ENCODE measurements around the gene MAST1. TPM values are rescaled to one million over a fixed set of nuclear protein-coding genes. Genes with fewer than 3 reads are reported as not detected.
"Not testable (repeated sequence)": the region's sequence is repeated elsewhere in the genome, so short reads cannot be mapped to it uniquely, and the experiment has no call there.

MAST1 gene
- total and polyA plus RNA-seq, 2 experiments from 2014 or later: 13.9 to 19.9 TPM

DNA sequence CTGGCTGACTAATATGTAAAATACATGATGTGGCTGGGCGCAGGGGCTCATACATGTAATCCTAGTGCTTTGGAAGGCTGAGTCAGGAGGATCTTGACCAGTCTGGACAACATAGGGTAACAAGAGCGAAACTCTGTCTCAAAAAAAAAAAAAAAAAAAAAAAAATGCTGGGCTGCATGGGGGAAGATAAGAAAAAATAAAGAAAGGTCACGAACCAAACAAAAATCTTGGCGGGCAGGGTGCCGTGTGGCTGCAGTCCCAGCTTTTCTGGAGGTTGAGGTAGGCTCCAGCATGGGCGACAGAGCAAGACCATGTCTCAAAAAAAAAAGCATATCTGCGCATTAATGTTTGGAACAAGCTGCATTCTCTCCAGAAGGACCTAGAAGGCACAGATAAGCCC lies 23.2 kb upstream of the MAST1 start (continued):
- TF ChIP-seq, protein P1, sequence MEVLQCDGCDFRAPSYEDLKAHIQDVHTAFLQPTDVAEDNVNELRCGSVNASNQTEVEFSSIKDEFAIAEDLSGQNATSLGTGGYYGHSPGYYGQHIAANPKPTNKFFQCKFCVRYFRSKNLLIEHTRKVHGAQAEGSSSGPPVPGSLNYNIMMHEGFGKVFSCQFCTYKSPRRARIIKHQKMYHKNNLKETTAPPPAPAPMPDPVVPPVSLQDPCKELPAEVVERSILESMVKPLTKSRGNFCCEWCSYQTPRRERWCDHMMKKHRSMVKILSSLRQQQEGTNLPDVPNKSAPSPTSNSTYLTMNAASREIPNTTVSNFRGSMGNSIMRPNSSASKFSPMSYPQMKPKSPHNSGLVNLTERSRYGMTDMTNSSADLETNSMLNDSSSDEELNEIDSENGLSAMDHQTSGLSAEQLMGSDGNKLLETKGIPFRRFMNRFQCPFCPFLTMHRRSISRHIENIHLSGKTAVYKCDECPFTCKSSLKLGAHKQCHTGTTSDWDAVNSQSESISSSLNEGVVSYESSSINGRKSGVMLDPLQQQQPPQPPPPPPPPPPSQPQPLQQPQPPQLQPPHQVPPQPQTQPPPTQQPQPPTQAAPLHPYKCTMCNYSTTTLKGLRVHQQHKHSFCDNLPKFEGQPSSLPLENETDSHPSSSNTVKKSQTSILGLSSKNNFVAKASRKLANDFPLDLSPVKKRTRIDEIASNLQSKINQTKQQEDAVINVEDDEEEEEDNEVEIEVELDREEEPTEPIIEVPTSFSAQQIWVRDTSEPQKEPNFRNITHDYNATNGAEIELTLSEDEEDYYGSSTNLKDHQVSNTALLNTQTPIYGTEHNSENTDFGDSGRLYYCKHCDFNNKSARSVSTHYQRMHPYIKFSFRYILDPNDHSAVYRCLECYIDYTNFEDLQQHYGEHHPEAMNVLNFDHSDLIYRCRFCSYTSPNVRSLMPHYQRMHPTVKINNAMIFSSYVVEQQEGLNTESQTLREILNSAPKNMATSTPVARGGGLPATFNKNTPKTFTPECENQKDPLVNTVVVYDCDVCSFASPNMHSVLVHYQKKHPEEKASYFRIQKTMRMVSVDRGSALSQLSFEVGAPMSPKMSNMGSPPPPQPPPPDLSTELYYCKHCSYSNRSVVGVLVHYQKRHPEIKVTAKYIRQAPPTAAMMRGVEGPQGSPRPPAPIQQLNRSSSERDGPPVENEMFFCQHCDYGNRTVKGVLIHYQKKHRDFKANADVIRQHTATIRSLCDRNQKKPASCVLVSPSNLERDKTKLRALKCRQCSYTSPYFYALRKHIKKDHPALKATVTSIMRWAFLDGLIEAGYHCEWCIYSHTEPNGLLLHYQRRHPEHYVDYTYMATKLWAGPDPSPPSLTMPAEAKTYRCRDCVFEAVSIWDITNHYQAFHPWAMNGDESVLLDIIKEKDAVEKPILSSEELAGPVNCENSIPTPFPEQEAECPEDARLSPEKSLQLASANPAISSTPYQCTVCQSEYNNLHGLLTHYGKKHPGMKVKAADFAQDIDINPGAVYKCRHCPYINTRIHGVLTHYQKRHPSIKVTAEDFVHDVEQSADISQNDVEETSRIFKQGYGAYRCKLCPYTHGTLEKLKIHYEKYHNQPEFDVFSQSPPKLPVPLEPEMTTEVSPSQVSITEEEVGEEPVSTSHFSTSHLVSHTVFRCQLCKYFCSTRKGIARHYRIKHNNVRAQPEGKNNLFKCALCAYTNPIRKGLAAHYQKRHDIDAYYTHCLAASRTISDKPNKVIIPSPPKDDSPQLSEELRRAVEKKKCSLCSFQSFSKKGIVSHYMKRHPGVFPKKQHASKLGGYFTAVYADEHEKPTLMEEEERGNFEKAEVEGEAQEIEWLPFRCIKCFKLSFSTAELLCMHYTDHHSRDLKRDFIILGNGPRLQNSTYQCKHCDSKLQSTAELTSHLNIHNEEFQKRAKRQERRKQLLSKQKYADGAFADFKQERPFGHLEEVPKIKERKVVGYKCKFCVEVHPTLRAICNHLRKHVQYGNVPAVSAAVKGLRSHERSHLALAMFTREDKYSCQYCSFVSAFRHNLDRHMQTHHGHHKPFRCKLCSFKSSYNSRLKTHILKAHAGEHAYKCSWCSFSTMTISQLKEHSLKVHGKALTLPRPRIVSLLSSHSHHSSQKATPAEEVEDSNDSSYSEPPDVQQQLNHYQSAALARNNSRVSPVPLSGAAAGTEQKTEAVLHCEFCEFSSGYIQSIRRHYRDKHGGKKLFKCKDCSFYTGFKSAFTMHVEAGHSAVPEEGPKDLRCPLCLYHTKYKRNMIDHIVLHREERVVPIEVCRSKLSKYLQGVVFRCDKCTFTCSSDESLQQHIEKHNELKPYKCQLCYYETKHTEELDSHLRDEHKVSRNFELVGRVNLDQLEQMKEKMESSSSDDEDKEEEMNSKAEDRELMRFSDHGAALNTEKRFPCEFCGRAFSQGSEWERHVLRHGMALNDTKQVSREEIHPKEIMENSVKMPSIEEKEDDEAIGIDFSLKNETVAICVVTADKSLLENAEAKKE (CRISPR knock-in tag; IDR thresholded peaks at IDR 0.05): no peak
- TF ChIP-seq POLR2AphosphoS5 (IDR thresholded peaks at IDR 0.05; ENCODE audit: low read depth): no peak
- TF ChIP-seq STAT1 (IDR thresholded peaks at IDR 0.05; ENCODE audit: unreplicated experiment): no peak
- TF ChIP-seq NANOG (IDR thresholded peaks at IDR 0.05; ENCODE audit: borderline replicate concordance): no peak
- no peak for TF ChIP-seq JUNB (IDR thresholded peaks at IDR 0.05; ENCODE audit: unreplicated experiment)
- TF ChIP-seq ZNF114 (CRISPR knock-in tag; IDR thresholded peaks at IDR 0.05): no peak
- no peak for TF ChIP-seq ZNF331 (CRISPR knock-in tag; IDR thresholded peaks at IDR 0.05; ENCODE audit: low read depth)
- TF ChIP-seq, protein P2, sequence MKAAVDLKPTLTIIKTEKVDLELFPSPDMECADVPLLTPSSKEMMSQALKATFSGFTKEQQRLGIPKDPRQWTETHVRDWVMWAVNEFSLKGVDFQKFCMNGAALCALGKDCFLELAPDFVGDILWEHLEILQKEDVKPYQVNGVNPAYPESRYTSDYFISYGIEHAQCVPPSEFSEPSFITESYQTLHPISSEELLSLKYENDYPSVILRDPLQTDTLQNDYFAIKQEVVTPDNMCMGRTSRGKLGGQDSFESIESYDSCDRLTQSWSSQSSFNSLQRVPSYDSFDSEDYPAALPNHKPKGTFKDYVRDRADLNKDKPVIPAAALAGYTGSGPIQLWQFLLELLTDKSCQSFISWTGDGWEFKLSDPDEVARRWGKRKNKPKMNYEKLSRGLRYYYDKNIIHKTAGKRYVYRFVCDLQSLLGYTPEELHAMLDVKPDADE (IDR thresholded peaks at IDR 0.05): no peak

DNA sequence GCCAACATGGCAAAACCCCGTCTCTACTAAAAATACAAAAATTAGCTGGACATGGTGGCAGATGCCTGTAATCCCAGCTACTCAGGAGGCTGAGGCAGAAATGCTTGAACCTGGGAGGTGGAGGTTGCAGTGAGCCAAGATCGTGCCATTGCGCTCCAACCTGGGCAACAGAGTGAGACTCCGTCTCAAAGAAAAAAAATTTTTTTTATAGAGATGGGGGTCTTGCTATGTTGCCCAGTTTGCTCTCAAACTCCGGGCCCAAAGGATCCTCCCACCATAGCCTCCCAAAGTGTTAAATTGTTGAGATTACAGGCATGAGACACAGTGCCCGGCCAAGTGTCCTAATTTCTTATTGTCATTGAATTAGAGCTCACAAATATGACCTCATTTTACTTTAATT lies 21.1 kb upstream of the MAST1 start:
- not testable (repeated sequence) for H3K4me1 Mint-ChIP-seq; H3K27ac Mint-ChIP-seq; H3K4me1 ChIP-seq (ENCODE audit: insufficient read depth); H3K9me2 ChIP-seq (ENCODE audit: insufficient read depth); H2AFZ ChIP-seq; DNase-seq (ENCODE audit: low spot score); H3K27me3 ChIP-seq (ENCODE audit: insufficient read depth); H3F3A ChIP-seq (replicated peaks; ENCODE audit: low read depth); H3K9me3 Mint-ChIP-seq; H3K27ac ChIP-seq (ENCODE audit: low read depth); H3K79me2 ChIP-seq (replicated peaks; ENCODE audit: insufficient read depth); H3K4me3 Mint-ChIP-seq; H4K20me1 ChIP-seq (replicated peaks; ENCODE audit: insufficient read depth); H3K4me3 ChIP-seq; H3K4me2 ChIP-seq; ATAC-seq
- H3K36me3 ChIP-seq (ENCODE audit: insufficient read depth): peaks cover 11% of the 10 kb centered on the region; the same call in 1 of the 2 replicates
- Mint-ChIP-seq H3K27me3 (ENCODE audit: insufficient read depth, low read depth, poor library complexity) (peaks cover 12% of the 10 kb centered on the region), H3K36me3 (ENCODE audit: low read depth) (peaks cover 34% of the 10 kb centered on the region)

DNA sequence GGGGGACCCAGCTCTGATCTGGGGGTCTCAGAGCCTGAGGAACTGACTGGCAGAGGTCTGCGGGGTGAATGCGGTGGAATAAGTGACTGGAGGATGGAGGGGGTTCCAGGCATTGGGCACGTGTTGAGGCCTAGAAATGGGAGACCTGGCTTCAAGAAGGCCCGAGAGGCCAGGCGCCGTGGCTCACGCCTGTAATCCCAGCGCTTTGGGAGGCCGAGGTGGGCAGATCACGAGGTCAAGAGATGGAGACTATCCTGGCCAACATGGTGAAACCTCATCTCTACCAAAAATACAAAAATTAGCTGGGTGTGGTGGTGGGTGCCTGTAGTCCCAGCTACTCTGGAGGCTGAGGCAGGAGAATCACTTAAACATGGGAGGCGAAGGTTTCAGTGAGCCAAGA lies 20.5 kb upstream of the MAST1 start:
- not testable (repeated sequence) for H3K27me3 ChIP-seq (ENCODE audit: insufficient read depth); H3K4me3 ChIP-seq; H3K4me1 Mint-ChIP-seq

More for the DNA sequence above, 20.5 kb upstream of the MAST1 start:
- H3K27ac ChIP-seq (ENCODE audit: low read depth); H3K9me3 Mint-ChIP-seq; H3F3A ChIP-seq (replicated peaks; ENCODE audit: low read depth); H3K27ac Mint-ChIP-seq; H3K4me2 ChIP-seq; H3K79me2 ChIP-seq (replicated peaks; ENCODE audit: insufficient read depth); ATAC-seq; H3K9me2 ChIP-seq (ENCODE audit: insufficient read depth); H2AFZ ChIP-seq; H3K4me3 Mint-ChIP-seq; H4K20me1 ChIP-seq (replicated peaks; ENCODE audit: insufficient read depth); H3K4me1 ChIP-seq (ENCODE audit: insufficient read depth); DNase-seq (ENCODE audit: low spot score): not testable (repeated sequence)
- H3K36me3 ChIP-seq (ENCODE audit: insufficient read depth): peaks cover 11% of the 10 kb centered on the region; the same call in 1 of the 2 replicates
- Mint-ChIP-seq H3K36me3 (ENCODE audit: low read depth) (peaks cover 29% of the 10 kb centered on the region), H3K27me3 (ENCODE audit: insufficient read depth, low read depth, poor library complexity) (peaks cover 12% of the 10 kb centered on the region)

Measured in GM23338 (cell line).